Measurements from ENCODE around the gene TKTL2. TPM values are rescaled to one million over a fixed set of nuclear protein-coding genes. Genes with fewer than 3 reads are reported as not detected.

The TKTL2 gene
- total and polyA plus RNA-seq, 2 experiments from 2014 or later, result 0.07 TPM; not detected in 1

GRCh38 chr4:163492951-163493504 lies 19.5 kb upstream of the TKTL2 start:
- ATAC-seq (no peak), DNase-seq (ENCODE audit: low spot score) (peak; percentile 19)
- Histone ChIP-seq H3K9me2 (ENCODE audit: insufficient read depth) (no peaks in the 10 kb centered on the region), H3K4me2 (0 out of 2 replicates have a peak overlapping the region, but pooled peaks have one; percentile 91), H3K4me1 (ENCODE audit: insufficient read depth) (peaks cover 19% of the 10 kb centered on the region), H3K27me3 (ENCODE audit: insufficient read depth) (no peaks in the 10 kb centered on the region), H2AFZ (no peak overlapping the region), H3F3A (replicated peaks; ENCODE audit: low read depth) (no peaks in the 10 kb centered on the region; the same call in 1 of the 2 replicates), H3K79me2 (replicated peaks; ENCODE audit: insufficient read depth) (peaks cover 35% of the 10 kb centered on the region), H3K36me3 (ENCODE audit: insufficient read depth) (no peaks in the 10 kb centered on the region), H3K4me3 (0 out of 2 replicates have a peak overlapping the region, but pooled peaks have one; percentile 71), H4K20me1 (replicated peaks; ENCODE audit: insufficient read depth) (0 out of 2 replicates have a peak, but pooled peaks cover 3% of the 10 kb centered on the region), H3K27ac (ENCODE audit: low read depth) (no peak overlapping the region)
- H3K27me3 Mint-ChIP-seq (ENCODE audit: insufficient read depth, low read depth, poor library complexity), result peaks cover 10% of the 10 kb centered on the region
- TF ChIP-seq NANOG (IDR thresholded peaks at IDR 0.05; ENCODE audit: borderline replicate concordance) (no peak), EZH2 (IDR thresholded peaks at IDR 0.05; ENCODE audit: low read depth, unreplicated experiment) (no peak), CTCF (conservative IDR thresholded peaks at IDR 0.05; ENCODE audit: low read depth in 2 of 2) (no peak), CREB1 (CRISPR knock-in tag; IDR thresholded peaks at IDR 0.05; ENCODE audit: low read depth) (no peak)
- peak overlapping the region; percentile 99 for H3K4me3 Mint-ChIP-seq
- peaks cover 6% of the 10 kb centered on the region; the same call in 1 of the 3 replicates for H3K4me1 Mint-ChIP-seq
- H3K36me3 Mint-ChIP-seq (ENCODE audit: low read depth), result peaks cover 18% of the 10 kb centered on the region
- peaks cover 2% of the 10 kb centered on the region; the same call in 2 of the 3 replicates for H3K9me3 Mint-ChIP-seq
- no peak overlapping the region for H3K27ac Mint-ChIP-seq

GRCh38 chr4:163489929-163490328 lies 16.4 kb upstream of the TKTL2 start:
- ATAC-seq, result no peak
- Mint-ChIP-seq H3K36me3 (ENCODE audit: low read depth) (no peaks in the 10 kb centered on the region), H3K4me3 (no peak overlapping the region), H3K27me3 (ENCODE audit: insufficient read depth, low read depth, poor library complexity) (peaks cover 8% of the 10 kb centered on the region), H3K27ac (no peak overlapping the region), H3K9me3 (peaks cover 2% of the 10 kb centered on the region; the same call in 2 of the 3 replicates), H3K4me1 (peaks cover 4% of the 10 kb centered on the region; the same call in 2 of the 3 replicates)
- peaks cover 4% of the 10 kb centered on the region; the same call in 1 of the 2 replicates for H3K79me2 ChIP-seq (replicated peaks; ENCODE audit: insufficient read depth)
- no peak for DNase-seq (ENCODE audit: low spot score)
- H3K4me3 ChIP-seq, result no peak overlapping the region
- no peaks in the 10 kb centered on the region for H4K20me1 ChIP-seq (replicated peaks; ENCODE audit: insufficient read depth)
- no peak overlapping the region for H2AFZ ChIP-seq
- H3K4me1 ChIP-seq (ENCODE audit: insufficient read depth), result peaks cover 4% of the 10 kb centered on the region; the same call in 1 of the 2 replicates
- H3K27ac ChIP-seq (ENCODE audit: low read depth), result no peak overlapping the region
- H3K9me2 ChIP-seq (ENCODE audit: insufficient read depth), result no peaks in the 10 kb centered on the region
- H3K27me3 ChIP-seq (ENCODE audit: insufficient read depth), result no peaks in the 10 kb centered on the region
- H3K36me3 ChIP-seq (ENCODE audit: insufficient read depth), result no peaks in the 10 kb centered on the region
- H3F3A ChIP-seq (replicated peaks; ENCODE audit: low read depth), result no peaks in the 10 kb centered on the region; the same call in 1 of the 2 replicates
- no peak overlapping the region for H3K4me2 ChIP-seq
- no peak for TF ChIP-seq POLR2AphosphoS5 (IDR thresholded peaks at IDR 0.05; ENCODE audit: low read depth)
- no peak for TF ChIP-seq EZH2 (IDR thresholded peaks at IDR 0.05; ENCODE audit: low read depth, unreplicated experiment)
- no peak for TF ChIP-seq NANOG (IDR thresholded peaks at IDR 0.05; ENCODE audit: borderline replicate concordance)
- no peak for TF ChIP-seq REST (IDR thresholded peaks at IDR 0.05; ENCODE audit: unreplicated experiment)
- TF ChIP-seq JUNB (IDR thresholded peaks at IDR 0.05; ENCODE audit: unreplicated experiment), result no peak
- no peak for TF ChIP-seq STAT1 (IDR thresholded peaks at IDR 0.05; ENCODE audit: unreplicated experiment)
- no peak for TF ChIP-seq EZH2phosphoT487 (IDR thresholded peaks at IDR 0.05; ENCODE audit: unreplicated experiment)
